ELR (cell line): ENCODE results near the gene DLK2.
A peak's percentile ranks its signal among the peaks of the same experiment; 100 is the strongest.
"Not testable (repeated sequence)": the region's sequence is repeated elsewhere in the genome, so short reads cannot be mapped to it uniquely, and the experiment has no call there.

Source experiments
- DNase-seq: peaks from one replicate; pipeline ENCODE4 v3.0.0-alpha.2; 2015; ENCODE audit warnings: low read depth

DLK2 gene, protein sequence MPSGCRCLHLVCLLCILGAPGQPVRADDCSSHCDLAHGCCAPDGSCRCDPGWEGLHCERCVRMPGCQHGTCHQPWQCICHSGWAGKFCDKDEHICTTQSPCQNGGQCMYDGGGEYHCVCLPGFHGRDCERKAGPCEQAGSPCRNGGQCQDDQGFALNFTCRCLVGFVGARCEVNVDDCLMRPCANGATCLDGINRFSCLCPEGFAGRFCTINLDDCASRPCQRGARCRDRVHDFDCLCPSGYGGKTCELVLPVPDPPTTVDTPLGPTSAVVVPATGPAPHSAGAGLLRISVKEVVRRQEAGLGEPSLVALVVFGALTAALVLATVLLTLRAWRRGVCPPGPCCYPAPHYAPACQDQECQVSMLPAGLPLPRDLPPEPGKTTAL

DNA sequence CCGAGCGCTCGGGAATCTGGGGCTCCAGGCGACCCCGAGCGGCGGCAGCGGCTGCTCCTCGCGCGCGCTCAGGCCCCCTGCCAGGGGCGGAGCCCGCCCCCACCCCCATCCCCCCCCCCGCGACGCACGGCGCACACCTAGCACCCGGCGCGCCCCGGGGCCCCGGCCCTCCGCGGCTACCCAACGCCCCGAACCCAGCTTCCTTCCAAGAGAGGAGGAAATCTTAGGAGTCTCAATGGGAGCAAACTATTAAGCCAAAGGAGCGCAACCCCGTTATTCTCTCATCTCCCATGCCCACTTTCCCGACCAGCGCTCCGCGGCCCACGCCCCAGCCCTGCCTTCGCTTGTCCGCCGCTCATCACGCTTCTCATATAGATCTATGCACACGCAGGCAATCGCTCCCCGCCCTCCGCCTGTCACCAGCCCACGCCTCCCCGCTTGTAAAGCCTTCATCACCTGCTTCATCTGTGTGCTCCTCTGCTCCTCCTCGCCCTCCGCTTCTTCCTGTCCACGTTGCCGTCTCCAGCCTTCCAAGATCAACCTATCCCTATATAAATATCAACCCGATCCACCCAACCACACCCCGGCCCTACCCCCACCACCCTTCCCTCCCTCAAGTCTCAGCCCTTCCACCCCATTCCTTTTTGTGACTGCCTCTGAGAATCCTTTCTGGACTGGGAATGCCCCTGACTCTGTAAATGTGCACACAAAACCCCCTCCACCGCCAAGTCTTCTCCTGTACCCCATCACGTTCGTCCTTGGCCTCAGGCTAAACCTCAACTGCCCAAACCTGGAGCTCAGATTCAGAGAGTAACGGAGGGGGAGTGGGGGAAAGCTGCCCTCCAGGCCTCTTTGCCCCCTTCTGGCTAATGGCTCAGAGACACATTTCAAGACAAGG, at the start of gene DLK2:
TSS of gene DLK2 (minus strand) at position 18 of the 898 bp plus-strand sequence. CDS start 723 bp downstream, outside the sequence.
- peak; percentile 48 for DNase-seq

DNA sequence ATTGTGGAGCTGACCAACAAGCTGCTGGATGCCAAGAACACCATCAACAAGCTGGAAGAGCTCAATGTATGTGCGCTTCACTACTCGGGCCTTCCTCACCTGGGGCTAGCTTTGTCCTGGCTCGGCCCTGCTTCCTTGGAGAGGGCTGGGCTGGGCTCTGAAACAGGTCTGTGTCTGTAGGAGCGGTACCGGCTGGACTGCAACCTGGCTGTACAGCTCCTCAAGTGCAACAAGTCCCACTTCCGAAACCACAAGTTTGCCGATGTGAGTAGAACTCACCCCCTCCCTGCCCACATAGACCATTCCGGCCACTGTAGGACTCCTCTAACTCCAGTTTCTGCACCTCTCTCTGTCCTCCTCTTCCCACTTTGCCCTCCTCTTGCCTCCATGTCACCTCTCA, 48.1 kb upstream of the DLK2 start:
- no peak for DNase-seq

DNA sequence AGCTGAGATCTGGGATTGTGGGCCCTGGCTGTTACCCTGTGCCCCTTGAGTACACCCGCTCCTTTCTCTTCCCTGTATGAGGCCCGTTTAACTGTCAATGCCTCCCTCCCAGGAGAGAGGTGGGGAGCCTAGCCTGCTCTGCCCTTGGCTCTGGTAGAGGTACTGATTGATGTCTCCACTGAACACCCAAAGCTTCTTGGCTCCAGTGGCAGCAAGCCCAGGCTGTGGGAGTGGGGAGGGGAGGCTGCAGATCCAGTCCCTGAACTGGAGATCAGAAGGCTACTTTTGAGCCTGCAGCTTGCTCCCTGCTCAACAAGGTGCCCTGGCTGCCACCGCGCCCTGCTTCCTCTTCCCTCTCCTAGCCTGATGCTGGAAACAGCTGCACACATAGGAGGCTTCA, 47.3 kb upstream of the DLK2 start:
- no peak for DNase-seq

DNA sequence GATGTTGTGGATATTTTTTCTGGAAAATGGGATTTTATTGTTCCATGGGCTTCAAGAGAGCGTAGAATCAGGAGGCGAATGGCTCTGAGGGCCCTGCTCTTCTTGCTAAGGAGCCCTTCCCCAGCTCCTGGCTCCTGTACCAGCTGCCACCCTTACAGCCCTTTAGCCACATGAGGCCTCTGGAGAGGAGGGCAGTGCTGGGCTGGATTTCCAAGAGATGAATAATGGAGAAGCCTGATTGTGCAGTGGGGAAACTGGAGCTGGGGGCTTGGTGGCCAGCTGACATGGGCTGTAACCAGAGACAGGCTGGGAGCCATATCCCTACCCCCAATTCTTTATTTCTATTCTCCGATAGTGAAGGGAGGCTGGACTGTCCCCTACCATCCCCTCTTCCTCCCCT, 45.6 kb upstream of the DLK2 start:
- no peak for DNase-seq

DNA sequence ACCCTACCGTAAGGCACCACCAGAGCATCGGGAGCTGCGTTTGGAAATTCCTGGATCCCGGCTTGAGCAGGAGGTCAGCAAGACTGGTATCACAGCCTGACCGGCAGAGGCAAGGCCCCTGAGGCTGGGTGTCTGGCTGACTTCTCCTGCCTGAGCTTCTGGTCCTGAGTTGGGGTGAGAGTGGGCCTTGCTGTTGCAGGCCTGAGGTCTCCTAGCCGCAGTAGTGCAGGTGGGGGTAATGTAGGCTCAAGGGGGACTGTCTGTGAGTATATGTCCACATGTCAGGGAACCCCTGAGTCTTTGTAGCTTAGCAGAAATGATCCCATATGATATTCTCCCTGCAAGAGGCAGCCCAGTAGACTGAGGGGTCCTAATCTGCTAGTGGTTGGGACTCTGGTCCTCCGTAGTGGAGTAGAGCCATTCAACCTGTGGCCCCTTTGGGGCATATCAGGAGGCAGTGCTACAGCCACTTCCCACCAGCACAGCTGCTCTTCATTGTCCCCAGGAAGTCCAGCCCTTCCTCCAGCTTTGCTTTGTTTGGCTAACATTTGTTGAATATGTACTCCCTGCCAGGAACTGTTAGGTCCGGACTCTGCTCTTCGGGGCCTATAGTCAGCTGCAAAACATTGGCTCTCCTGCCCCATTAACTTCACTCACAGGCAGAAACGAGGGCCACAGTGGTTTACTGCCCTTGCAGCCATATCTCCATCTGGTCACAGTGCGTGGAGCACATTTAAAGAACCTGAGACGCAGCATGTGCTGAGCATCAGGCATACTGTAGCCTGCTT, 43.9 kb upstream of the DLK2 start:
- no peak for DNase-seq

DNA sequence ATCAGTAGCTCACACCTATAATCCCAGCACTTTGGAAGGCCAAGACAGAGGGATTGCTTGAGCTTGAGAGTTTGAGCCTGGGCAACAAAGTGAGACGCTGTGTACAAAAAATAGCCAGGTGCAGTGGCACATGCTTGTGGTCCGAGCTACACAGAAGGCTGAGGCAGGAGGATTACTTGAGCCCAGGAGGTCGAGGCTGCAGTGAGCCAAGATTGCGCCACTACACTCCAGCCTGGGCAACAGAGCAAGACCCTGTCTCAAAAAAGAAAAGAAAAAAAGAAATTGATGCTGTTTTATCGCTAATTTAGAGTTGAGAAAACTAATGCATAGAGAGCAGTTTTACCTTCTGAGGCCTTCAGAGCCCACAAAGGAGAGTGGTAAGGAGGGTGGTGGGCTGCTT, 42.9 kb upstream of the DLK2 start:
- DNase-seq: not testable (repeated sequence)

DNA sequence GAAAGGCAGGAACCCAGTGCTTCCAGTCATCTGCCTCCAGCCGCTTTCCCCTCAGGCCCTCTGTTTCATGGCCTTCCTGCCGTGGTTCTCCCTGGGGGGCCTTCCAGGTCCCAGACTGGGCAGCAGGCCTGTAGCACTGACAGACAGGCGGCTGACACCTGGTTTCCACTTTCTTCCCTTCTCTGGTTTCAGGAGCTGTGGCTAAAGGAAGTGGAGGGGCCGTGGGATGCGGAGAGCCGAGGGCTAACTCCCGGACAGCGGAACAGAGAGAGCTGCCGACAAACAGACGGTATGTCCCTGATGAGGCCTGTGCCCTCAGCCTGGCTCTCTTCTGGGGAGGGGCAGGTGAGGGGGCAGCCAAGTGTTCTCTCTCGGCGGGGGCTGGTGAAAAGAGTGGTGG, 42.3 kb upstream of the DLK2 start:
- no peak for DNase-seq

DNA sequence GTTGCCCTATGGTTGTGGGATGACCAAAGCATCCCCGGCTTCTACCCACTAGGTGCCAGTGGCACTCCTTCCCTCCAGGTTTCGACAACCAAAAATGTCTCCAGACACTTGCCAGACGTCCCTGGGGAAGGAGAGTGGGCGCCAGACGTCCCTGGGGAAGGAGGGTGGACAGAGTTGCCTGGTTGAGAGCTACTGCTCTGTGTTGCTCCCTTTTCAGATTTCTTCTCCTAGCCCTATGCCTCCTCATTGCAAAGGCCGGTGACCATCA, 41.7 kb upstream of the DLK2 start:
- no peak for DNase-seq

DNA sequence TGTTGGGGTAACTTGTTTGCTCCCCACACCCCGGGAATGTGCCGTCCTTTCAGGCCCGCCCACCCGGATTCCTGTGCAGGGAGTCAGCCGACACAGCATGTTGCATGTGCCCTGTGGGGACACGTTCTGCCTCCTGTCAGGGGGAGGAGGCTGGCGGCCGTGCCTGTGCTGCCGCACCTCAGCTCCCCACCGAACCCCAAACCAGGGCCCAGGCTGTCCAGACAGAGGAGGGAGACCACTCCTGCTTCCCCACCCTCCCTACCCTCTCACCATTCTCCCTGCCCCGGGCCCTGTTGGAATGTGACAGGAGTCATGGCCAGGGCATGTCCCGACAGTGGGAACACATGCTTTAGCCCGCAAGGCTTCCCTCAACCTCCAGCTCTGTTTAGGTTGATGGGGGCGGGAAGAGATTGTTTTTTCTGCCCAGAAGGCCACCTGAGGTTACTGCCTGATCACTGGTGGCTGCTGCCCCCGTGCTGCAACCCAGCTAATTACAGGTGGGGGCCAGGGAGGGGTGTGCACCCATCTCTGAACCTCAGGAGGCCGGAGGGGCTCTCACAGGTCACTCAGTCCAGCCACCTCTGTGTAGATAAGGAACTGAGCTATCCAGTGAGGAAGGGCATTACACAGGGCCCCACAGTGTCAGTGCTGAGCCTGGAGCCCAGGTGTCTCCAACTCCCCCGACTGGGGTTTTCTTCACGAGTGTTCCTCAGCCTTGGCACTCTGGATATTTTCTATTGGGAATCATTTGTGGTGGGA, 41.2 kb upstream of the DLK2 start:
- DNase-seq: peak; percentile 89

DNA sequence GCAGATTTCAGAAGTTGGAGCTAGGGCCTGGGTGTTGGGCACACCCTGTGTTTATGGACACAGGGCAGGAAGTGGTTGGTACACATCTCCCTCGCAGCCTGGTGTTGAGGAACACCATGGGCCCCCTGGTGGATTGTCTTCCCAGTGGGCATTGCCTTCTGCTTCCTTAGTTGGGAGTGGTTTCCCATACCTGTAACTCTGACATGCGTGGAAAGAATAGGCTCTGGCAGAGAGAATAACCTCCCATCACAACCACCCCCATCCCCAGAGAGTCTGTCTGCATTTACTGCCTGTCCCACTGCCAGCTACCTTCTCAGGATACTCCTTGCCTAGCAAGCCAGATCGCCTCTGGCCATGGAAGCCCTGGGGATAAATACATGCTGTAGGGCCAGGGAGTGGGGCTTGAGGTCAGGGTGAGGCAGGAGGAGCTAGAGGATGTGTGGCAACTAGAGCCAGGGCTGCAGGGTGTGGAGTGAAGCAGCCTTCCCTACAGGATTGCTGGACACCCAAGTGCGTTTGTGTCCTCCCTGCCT, 40.1 kb upstream of the DLK2 start:
- peak; percentile 77 for DNase-seq

DNA sequence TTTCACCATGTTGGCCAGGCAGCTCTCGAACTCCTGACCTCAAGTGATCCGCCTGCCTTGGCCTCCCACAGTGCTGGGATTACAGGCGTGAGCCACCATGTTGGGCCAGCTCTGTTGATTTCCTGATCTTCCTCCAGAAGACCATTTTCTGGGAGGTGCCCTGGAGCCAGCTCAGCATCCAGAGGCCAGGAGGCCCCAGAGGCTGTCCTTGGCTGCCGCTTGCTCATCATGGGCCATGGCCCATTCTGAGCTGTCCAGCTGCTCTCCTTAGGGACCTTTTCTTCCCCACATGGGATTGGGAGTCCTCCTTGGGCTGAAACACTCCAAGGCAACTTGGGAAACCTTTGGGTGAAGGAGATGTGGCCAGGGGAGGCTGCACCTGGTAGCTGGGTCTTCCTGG, 39.4 kb upstream of the DLK2 start:
- DNase-seq: no peak

DNA sequence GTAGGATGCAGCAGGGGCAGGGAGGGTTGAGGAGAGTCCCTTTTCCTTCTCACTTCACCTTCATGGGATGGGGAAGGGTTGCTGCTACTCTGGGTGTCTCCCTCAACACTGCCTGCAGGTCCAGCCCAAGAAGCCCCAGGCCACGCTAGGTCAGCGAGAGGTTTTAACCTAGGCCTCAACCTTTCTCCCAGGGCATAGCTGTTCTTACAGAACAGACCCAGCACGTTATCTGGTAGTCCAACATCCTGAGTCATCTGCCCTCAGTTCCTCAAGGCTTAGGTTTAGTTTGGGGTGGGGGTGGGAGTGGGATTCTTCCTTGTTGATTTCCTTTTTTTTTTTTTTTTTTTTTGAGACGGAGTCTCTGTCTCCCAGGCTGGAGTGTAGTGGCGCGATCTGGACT, 39.0 kb upstream of the DLK2 start:
- DNase-seq: no peak

DNA sequence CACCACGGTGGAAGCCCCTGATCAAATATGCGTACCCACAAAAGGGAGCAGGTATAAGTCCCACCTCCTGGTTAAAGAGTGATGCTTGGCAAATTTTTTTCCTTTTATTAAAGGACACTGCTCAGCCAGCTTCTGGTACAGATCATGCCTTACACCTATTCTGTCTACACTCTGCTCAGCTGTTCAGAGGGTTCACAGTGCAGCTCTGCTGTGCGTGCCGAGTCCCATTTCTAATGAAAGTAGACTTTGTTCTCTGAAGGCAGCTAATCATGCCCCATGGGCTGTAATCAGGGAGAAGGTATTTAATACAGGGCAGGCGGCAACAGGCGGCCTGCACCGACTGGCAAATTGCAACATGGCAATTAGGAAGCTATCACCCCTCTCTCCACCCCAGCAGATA, 38.5 kb upstream of the DLK2 start:
- no peak for DNase-seq

DNA sequence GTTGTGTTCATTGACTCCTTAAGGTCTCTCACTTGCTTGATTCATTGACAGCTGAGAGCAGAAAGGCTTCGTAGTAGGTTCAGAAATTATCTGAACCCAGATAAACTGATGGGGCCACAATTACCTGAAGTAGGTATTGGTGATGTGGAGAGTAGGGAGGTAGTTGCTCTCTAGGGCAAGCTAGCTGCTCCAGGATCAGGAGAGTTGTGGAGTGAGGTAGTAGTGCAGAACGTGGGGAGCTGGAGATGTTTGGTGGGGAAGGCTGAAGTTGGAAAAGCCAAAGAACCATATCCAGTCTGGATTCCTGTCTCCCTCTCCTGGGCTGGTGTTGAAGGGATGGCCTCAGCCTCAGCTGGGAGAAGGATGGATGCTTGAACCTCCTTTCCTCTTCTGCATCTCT, 37.9 kb upstream of the DLK2 start:
- no peak for DNase-seq

DNA sequence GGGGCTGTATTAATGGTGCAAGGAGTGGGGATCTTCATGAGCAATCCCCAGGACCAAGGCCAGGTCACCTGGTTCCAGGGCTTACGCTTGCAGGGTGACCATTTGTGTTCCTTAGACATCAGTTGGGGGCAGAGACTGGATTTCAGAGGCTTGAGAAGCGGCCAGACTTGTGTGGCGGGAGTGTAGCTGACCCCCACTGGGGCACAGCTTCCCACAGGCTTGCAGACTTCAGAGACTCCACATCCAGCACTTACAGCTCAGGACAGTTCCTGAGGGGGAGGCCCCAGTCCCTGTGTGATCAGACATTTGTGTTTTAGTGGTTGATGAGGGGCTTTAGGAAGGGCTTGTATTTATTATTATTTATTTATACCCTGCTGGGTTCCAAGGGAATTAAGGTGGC, 37.3 kb upstream of the DLK2 start:
- DNase-seq: peak; percentile 45

DNA sequence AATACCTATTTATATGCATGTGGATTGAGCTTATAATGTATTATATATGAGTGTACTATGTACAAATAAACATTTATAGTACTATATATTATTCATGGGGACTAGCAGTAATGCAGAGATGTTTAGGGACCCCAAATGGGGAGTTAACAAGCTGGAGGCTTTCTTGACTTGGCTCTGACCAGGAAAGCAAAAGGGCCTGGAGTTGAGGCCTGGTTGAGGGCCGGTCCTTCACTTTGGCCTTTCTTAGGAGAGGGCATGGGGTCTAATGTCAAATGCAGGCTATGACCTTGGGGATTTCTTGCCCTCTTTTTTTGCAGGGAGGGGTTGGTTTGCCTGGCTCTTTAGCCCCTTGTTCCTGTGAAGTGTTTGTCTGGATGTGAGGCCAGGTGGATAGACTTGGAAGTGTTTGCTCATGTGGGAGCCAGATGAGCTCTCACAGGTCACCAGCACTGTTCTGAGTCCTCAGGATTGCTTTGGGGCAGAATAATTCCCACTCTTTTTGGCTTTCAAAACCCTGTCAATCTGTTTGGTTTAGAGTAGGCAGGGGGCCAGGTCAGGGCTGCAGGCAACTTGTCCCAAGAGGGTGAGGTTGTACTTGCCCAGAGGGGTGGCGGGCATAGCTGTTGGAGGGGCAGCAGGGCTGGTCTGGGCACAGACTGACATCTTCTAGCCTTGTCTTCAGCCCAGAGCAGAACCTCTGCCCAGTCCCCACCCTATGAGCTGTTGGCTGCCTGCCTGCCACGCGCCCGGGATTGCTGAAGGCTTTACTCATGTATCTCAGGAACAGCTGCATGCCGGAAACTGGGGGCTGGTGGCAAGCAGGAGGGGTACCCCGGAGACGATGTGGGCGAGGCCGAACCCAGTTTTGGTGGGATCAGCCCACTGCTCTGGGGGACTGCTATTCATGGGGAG, 36.7 kb upstream of the DLK2 start:
- peak; percentile 87 for DNase-seq

DNA sequence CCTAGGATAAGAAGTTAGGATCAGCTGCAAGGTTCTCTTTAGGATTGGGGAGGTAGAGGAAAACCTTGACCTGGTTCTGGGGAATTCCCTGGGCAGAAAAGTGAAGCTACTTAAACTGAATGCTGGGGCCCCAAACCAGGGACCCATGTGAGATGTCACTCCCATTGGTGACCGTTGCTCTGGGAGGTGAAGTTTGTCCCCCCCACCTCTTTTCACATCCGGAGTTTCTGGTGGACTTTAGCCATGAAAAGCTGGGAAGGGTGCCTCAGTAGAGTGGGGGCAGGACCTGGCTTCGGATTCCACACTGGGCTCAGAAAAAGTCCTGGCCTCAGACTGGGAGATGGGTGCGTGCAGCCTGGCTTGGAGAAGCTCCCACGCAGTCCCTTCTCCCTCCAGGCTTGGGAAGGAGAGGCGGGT, 35.2 kb upstream of the DLK2 start:
- no peak for DNase-seq

DNA sequence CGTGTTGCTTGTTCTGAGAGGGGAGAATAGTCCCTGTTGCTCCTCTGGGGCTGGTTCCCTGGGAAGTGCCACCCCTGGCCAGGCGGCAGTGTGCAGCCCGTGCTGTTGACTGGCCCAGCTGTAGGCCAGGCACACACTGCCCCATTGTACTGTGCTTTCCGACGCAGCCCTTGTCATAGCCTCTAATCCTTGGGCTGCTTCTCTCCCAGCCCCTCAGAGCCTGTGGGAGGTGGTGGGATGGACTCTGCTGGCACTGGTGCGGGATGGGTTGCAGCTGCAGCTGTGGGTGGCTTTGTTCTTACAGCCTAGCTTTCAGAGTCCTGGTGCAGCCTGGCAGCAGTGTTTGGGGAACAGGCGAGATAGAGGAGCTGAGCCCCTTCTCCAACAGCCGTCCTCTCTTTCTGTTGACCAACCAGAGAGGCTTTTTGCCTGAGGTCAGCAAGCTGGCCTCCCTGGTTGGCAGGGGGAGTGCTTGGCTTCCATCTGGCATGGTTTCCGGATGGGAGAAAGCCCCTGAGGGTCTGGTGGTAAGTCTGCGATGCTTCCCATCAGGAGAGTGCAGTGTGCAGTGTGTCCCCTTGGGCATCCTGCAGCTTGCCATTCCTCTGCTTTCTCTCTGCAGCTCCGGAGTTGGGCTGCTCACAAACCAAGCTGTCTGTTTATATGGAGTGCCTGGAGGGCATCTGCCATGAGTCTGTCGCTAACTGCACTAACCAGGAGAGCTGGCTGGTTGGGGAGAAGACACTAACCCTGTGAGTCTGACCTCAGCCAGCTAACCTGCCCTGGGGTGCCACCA, 34.1 kb upstream of the DLK2 start:
- no peak for DNase-seq

DNA sequence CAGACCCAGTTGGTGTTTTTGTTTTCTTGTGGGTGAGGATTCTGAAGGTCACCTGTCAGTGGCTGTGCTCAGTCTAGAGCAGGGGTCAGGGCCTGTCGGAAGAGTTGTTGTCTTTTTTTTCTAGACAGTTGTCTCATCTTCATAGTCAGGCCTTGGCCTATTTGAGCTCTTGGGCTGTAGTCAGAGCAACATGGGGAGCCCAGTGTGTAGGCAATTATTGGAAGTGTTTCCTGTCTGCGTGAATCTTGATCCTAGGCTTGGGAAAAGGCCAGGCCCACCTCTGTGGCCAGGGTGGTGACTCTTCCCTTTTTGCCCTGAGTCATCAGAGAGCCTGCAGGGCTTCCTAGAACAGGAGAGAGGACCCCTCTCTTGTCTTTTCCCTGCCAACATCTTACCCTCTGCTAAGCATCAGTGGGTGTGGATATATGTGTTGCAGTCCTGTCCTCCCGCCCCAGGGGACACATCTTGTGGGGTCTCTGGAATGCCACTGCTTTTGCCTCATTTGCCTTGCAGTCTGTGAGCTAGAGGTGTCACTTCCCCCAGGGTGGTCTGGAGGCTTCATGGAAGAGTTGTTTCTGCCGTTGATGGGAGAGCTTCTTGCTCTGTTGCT, 33.4 kb upstream of the DLK2 start:
- peak; percentile 85 for DNase-seq
